Natural killer cell treated with Interleukin-12 subunit alpha and Interleukin-12 subunit beta and Interleukin-15 and Interleukin-18, amount 100 ng/mL, for 72 hours (primary cell): ENCODE data around the gene PEDS1. TPM values are rescaled to one million over a fixed set of nuclear protein-coding genes. Genes with fewer than 3 reads are reported as not detected.

Source experiments
- total RNA-seq, 2 donors: library from RNA; stranded (reverse); gene quantifications; one replicate each; pipeline ENCODE4 v1.2.3, GENCODE V29; 2022

PEDS1 gene
- total RNA-seq, 2 donors from 2014 or later = 31.2 to 33.8 TPM

Other genes starting within 250 kb of the PEDS1 start
- gene SPATA2, start 238.2 kb downstream of the PEDS1 start, total RNA-seq = 10 to 100 TPM; 10.1 to 12.0 TPM
- 10 to 100 TPM; 69.9 to 79.3 TPM for gene RNF114, start 217.3 kb downstream of the PEDS1 start, total RNA-seq
- gene SNAI1, start 170.7 kb downstream of the PEDS1 start, total RNA-seq = 1 to 10 TPM in 1 of 2 donors, under 1 TPM in 1; 0.71 to 1.3 TPM
- 100 to 1,000 TPM; 198 to 240 TPM for gene UBE2V1, start 40.6 kb downstream of the PEDS1 start, total RNA-seq
- gene CEBPB, start 37.1 kb upstream of the PEDS1 start, total RNA-seq = 100 to 1,000 TPM; 153 to 167 TPM